Heart left ventricle (tissue), 13 donors: ENCODE measurements around the gene CYP11A1.

Source experiments
- POLR2A ChIP-seq, 2 donors: fragments of 450-650 bp; IDR thresholded peaks; one replicate each; pipeline ENCODE4 v1.6.1; 2017; ENCODE audit warnings: antibody characterized with exemption in 2 of 2, mild to moderate bottlenecking in 2 of 2, moderate library complexity in 2 of 2
- TF ChIP-seq, protein P1 (sequence below), 12 donors: fragments of 200-600 bp; sonication (generic) in 4 of 12; IDR thresholded peaks; one replicate each; pipeline versions ENCODE4 v1.5.0 to v1.8.0; 2018 to 2022; ENCODE audit warnings: antibody characterized with exemption in 12 of 12, mild to moderate bottlenecking in 5 of 12
- donor health status: ischemic (EF 13 %, LVEDD 7.1; RV severe dilation, severe dysfunction).
- donor health status: DM: no; HTN: yes; CAD: no.
- donor health status: DM: no; HTN: no; CAD: no.
- donor health status: ischemic (EF 25% LVEDD 6.9; RV normal size, moderate dysfunction).
- donor health status: ischemic (EF 25% LVEDD 5.7; RV mildly dilated, moderate dysfunction).
- donor health status: ischemic (EF 35%, LVEDD 5.7; RV mildly dilated, moderate dysfunction).
- donor health status: nonischemic (EF 11% LVEDD 7.7; RV severe dilation, severe dysfunction).
- donor health status: DM: yes; HTN: yes; CAD: no.
- donor health status: PGD.
- donor health status: ischemic (EF 29% LVEDD 5.4; RV normal size, mild dysfunction).
- donor health status: nonischemic (EF 23%, LVEDD 6.1; RV moderate dilation, normal function).

DNA sequence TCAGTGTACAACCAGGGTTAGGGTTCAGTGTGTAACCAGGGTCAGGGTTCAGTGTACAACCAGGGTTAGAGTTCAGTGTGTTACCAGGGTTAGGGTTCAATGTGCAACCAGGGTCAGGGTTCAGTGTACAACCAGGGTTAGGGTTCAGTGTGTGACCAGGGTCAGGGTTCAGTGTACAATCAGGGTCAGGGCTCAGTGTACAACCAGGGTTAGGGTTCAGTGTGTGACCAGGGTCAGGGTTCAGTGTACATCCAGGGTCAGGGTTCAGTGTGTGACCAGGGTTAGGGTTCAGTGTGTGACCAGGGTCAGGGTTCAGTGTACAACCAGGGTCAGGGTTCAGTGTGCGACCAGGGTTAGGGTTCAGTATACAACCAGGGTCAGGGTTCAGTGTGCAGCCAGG, 33.3 kb downstream of the CYP11A1 start:
- TF ChIP-seq, protein P1, sequence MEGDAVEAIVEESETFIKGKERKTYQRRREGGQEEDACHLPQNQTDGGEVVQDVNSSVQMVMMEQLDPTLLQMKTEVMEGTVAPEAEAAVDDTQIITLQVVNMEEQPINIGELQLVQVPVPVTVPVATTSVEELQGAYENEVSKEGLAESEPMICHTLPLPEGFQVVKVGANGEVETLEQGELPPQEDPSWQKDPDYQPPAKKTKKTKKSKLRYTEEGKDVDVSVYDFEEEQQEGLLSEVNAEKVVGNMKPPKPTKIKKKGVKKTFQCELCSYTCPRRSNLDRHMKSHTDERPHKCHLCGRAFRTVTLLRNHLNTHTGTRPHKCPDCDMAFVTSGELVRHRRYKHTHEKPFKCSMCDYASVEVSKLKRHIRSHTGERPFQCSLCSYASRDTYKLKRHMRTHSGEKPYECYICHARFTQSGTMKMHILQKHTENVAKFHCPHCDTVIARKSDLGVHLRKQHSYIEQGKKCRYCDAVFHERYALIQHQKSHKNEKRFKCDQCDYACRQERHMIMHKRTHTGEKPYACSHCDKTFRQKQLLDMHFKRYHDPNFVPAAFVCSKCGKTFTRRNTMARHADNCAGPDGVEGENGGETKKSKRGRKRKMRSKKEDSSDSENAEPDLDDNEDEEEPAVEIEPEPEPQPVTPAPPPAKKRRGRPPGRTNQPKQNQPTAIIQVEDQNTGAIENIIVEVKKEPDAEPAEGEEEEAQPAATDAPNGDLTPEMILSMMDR (IDR thresholded peaks at IDR 0.05) = no peak
- no peak for TF ChIP-seq POLR2A (IDR thresholded peaks at IDR 0.05)
